HepG2 (cell line): Measurements from ENCODE around the gene MAGEB17. TPM values are rescaled to one million over a fixed set of nuclear protein-coding genes. Genes with fewer than 3 reads are reported as not detected.

Experiments used
- ATAC-seq: fragments of 200-7000 bp; cut with Tn5 transposase; 3 replicates; pipeline ENCODE4 v1.9.1; 2020; ENCODE audit warnings: mild to moderate bottlenecking, moderate library complexity
- BruUV-seq: library from RNA; stranded (reverse); fragments of 400-500 nt; replicated peaks from 2 replicates; lab custom pipeline; 2021; lab: Mats Ljungman, UMichigan
- CTCF ChIA-PET: fragments of 300-600 bp; formaldehyde crosslinking; extraction: SDS; loops from one replicate; lab custom pipeline; 2021; ENCODE audit warnings: low total read pairs, inconsistent platforms, low intra/inter-chr PET ratio; lab: Yijun Ruan, JAX
- POLR2A ChIA-PET: fragments of 350-600 bp; sonication (Branson Sonifier 250); formaldehyde crosslinking; loops from one replicate; lab custom pipeline; 2020; ENCODE audit warnings: antibody characterized with exemption, inconsistent platforms; lab: Yijun Ruan, JAX
- DNase-seq: peaks from one replicate; pipeline ENCODE4 v3.0.0-alpha.2; 2015; ENCODE audit warnings: low spot score
- FAIRE-seq: peaks from 3 replicates; lab custom pipeline; 2011; peaks lifted over from hg19 to GRCh38; lab: Jason Lieb, UNC
- H2AFZ ChIP-seq: one replicate; pipeline ENCODE4 v1.6.1; 2011; ENCODE audit warnings: low read length, inconsistent platforms
- H3K27ac ChIP-seq: fragments of 300-600 bp; 3 replicates; pipeline ENCODE4 v1.8.0; 2011; ENCODE audit warnings: mixed run types, mild to moderate bottlenecking, mixed read lengths, low read length, inconsistent platforms; ENCODE audit not compliant: insufficient read depth; ENCODE audit errors: extremely low read length
- H3K27me3 ChIP-seq, 2 experiments: fragments of 200-600 bp in 1 of 2; 2 replicates in 1 of 2; 3 replicates in 1 of 2; pipeline versions ENCODE4 v1.6.0 to v1.8.0; 2011; ENCODE audit warnings: low read length in 2 of 2, mild to moderate bottlenecking in 2 of 2, moderate library complexity in 2 of 2, inconsistent platforms in 1 of 2; ENCODE audit not compliant: insufficient read depth in 2 of 2, control insufficient read depth in 1 of 2
- H3K36me3 ChIP-seq, 2 experiments: fragments of 200-600 bp in 1 of 2; replicated peaks in 1 of 2; 2 replicates in 1 of 2; 3 replicates in 1 of 2; pipeline versions ENCODE4 v1.5.1 to v1.8.0; 2011; ENCODE audit warnings: low read length in 2 of 2, inconsistent platforms in 1 of 2; ENCODE audit not compliant: insufficient read depth in 2 of 2, control insufficient read depth in 1 of 2
- H3K4me1 ChIP-seq: 2 replicates; pipeline ENCODE4 v1.5.1; 2012; ENCODE audit warnings: low read length, inconsistent platforms; ENCODE audit not compliant: insufficient read depth
- H3K4me2 ChIP-seq: 2 replicates; pipeline ENCODE4 v1.6.0; 2011; ENCODE audit warnings: low read depth, low read length, inconsistent platforms
- H3K4me3 ChIP-seq, 3 experiments: fragments of 200-600 bp in 1 of 3; sonication (generic), shearing (Covaris generic) in 1 of 3; replicated peaks in 1 of 3; 2 replicates each; pipeline ENCODE4 v1.5.1; 2011 to 2016; ENCODE audit warnings: low read length in 3 of 3, inconsistent platforms in 2 of 3, low read depth in 2 of 3, mild to moderate bottlenecking in 2 of 3, control low read depth in 1 of 3, mixed read lengths in 1 of 3; ENCODE audit not compliant: insufficient read depth in 1 of 3
- H3K79me2 ChIP-seq: one replicate; pipeline ENCODE4 v1.6.1; 2011; ENCODE audit warnings: low read length, inconsistent platforms; ENCODE audit not compliant: insufficient read depth
- H3K9ac ChIP-seq: 2 replicates; pipeline ENCODE4 v1.6.0; 2011; ENCODE audit warnings: mild to moderate bottlenecking, low read depth, low read length, inconsistent platforms; ENCODE audit not compliant: insufficient read depth
- H3K9me3 ChIP-seq: 2 replicates; pipeline ENCODE4 v1.5.1; 2012; ENCODE audit warnings: mild to moderate bottlenecking, low read length
- H4K20me1 ChIP-seq: 2 replicates; pipeline ENCODE4 v1.6.0; 2011; ENCODE audit warnings: inconsistent platforms, mild to moderate bottlenecking, low read length, moderate library complexity; ENCODE audit not compliant: insufficient read depth
- MATR3 ChIP-seq: sonication (generic); formaldehyde crosslinking; IDR thresholded peaks from 2 replicates; pipeline ENCODE4 v1.4.0; 2020; ENCODE audit warnings: missing genetic modification reagents
- NFE2L2 ChIP-seq: fragments of 150-350 bp; IDR thresholded peaks from 2 replicates; pipeline ENCODE4 v1.6.1; 2014; ENCODE audit warnings: low read length
- WIZ ChIP-seq: sonication (generic); formaldehyde crosslinking; IDR thresholded peaks from 2 replicates; pipeline ENCODE4 v1.5.1; 2020; ENCODE audit warnings: mild to moderate bottlenecking, missing genetic modification reagents
- ZNF337 ChIP-seq: sonication (generic); formaldehyde crosslinking; IDR thresholded peaks from 2 replicates; pipeline ENCODE4 v1.5.1; 2020; ENCODE audit warnings: missing genetic modification reagents, low read depth, mild to moderate bottlenecking, borderline replicate concordance
- WGBS: methylation state at CpG from one replicate; pipeline ENCODE4 v1.1.6; 2017; ENCODE audit warnings: low lambda C conversion rate; 5-methylcytosine and 5-hydroxymethylcytosine counted together
- in situ Hi-C: cut with HindIII; loops from 2 replicates; pipeline ENCODE4 v1.10.0; 2017; ENCODE audit warnings: low pct_unique_long_range_greater_than_20kb; ENCODE audit not compliant: extremely low pct_ligation_motif_present
- intact Hi-C: fragments of 100-400 bp; cut with micrococcal nuclease; formaldehyde crosslinking; loops from one replicate; pipeline ENCODE4 v1.10.0; 2022; ENCODE audit not compliant: unreplicated experiment
- polyA plus RNA-seq, 8 experiments: library from polyadenylated mRNA; depleted of rRNA in 3 of 8; stranded (reverse) in 7 of 8; unstranded in 1 of 8; fragments of >200 nt; fragmentation: Illumina TruSeq in 4 of 8; extraction: Trizol in 4 of 8; gene quantifications; 2 replicates each; pipeline versions ENCODE4 v1.2.1 to v1.2.3, GENCODE V29; 2011 to 2016; ENCODE audit warnings: low read depth in 4 of 8, missing spikeins in 1 of 8, mixed read lengths in 1 of 8; ENCODE audit not compliant: insufficient read depth in 1 of 8
- total RNA-seq, 5 experiments: library from RNA; depleted of rRNA; stranded (reverse); fragments of >200 nt; fragmentation: Illumina TruSeq; extraction: Trizol; gene quantifications; 2 replicates each; pipeline ENCODE4 v1.2.3, GENCODE V29; 2016; ENCODE audit warnings: low read depth in 1 of 5
- TF ChIP-seq, protein P1 (sequence below): IDR thresholded peaks from 2 replicates; pipeline ENCODE4 v1.6.1; 2016; ENCODE audit warnings: mild to moderate bottlenecking

The MAGEB17 gene
- total and polyA plus RNA-seq, 2 of the 13 experiments (the other 11 are each of a cell fraction or from before 2014, with no cell fraction given): not detected

GRCh38 chrX:16119353-16120220 lies 47.7 kb upstream of the MAGEB17 start:
- Histone ChIP-seq H3K36me3 (no peaks in the 10 kb centered on the region), H3K4me3 (no peak overlapping the region), H3K4me2 (no peak overlapping the region), H3K4me1 (no peaks in the 10 kb centered on the region), H3K27ac (no peak overlapping the region), H3K27me3 (no peaks in the 10 kb centered on the region), H3K79me2 (no peaks in the 10 kb centered on the region), H3K9me3 (no peaks in the 10 kb centered on the region), H2AFZ (no peak overlapping the region), H4K20me1 (no peaks in the 10 kb centered on the region), H3K9ac (no peak overlapping the region)
- in situ Hi-C loops: no loop called here
- intact Hi-C loops: loop anchor here (10.0 kb wide), 1 partner anchor 575 kb away; no protein-coding TSS in a partner anchor
- WGBS: 0% methylated on average over 5 of the region's 5 CpGs
- ChIA-PET CTCF (no interaction called here), POLR2A (no interaction called here)
- TF ChIP-seq WIZ (CRISPR knock-in tag): no peak
- TF ChIP-seq, protein P1, sequence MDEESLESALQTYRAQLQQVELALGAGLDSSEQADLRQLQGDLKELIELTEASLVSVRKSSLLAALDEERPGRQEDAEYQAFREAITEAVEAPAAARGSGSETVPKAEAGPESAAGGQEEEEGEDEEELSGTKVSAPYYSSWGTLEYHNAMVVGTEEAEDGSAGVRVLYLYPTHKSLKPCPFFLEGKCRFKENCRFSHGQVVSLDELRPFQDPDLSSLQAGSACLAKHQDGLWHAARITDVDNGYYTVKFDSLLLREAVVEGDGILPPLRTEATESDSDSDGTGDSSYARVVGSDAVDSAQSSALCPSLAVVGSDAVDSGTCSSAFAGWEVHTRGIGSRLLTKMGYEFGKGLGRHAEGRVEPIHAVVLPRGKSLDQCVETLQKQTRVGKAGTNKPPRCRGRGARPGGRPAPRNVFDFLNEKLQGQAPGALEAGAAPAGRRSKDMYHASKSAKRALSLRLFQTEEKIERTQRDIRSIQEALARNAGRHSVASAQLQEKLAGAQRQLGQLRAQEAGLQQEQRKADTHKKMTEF (CRISPR knock-in tag): no peak
- no peak for TF ChIP-seq MATR3
- no TSS peak for BruUV-seq
- no peak for DNase-seq
- no peak for FAIRE-seq
- no peak for ATAC-seq

DNA sequence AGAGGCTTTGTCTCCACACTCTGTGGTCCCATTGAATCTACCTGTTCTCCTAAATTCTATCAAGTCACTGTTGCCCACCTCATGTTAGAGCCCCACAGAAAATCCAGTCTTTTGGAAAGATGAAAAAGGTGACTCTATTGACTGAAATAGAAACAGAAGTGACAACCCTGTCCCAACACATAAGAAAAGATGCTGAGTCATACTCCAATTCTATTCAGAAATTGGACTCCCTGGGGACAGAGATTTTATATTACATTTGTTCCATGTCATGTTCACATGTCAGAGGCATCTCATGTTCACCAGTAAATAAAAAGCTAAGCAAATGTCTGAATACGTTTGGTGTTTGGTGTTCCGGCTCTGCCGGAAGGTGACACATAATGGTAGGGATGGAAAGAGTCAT lies 46.9 kb upstream of the MAGEB17 start:
- no peak for DNase-seq
- ChIA-PET POLR2A (no interaction called here), CTCF (no interaction called here)
- H4K20me1 ChIP-seq: no peaks in the 10 kb centered on the region
- no TSS peak for BruUV-seq
- H3K27ac ChIP-seq: no peak overlapping the region
- H2AFZ ChIP-seq: no peak overlapping the region
- 80% methylated on average over 3 of the region's 3 CpGs for WGBS
- H3K27me3 ChIP-seq: no peaks in the 10 kb centered on the region
- H3K36me3 ChIP-seq: no peaks in the 10 kb centered on the region
- no peaks in the 10 kb centered on the region for H3K79me2 ChIP-seq
- H3K9ac ChIP-seq: no peak overlapping the region
- no peaks in the 10 kb centered on the region for H3K4me1 ChIP-seq
- no peaks in the 10 kb centered on the region for H3K9me3 ChIP-seq
- intact Hi-C loops (loop anchor here (10.0 kb wide), 1 partner anchor 574 kb away; no protein-coding TSS in a partner anchor), in situ Hi-C loops (no loop called here)
- no peak overlapping the region for H3K4me3 ChIP-seq
- no peak overlapping the region for H3K4me2 ChIP-seq
- no peak for FAIRE-seq
- TF ChIP-seq NFE2L2: peak; percentile 47; the same call in 1 of the 2 replicates
- TF ChIP-seq ZNF337 (CRISPR knock-in tag): no peak
- no peak for ATAC-seq
